Thyroid gland (tissue), 4 donors: ENCODE data around the gene INO80B. TPM values are rescaled to one million over a fixed set of nuclear protein-coding genes. Genes with fewer than 3 reads are reported as not detected.

Source experiments
- DNase-seq, 2 donors: peaks; one replicate each; pipeline ENCODE4 v3.0.0-alpha.2; 2019
- H3K27ac ChIP-seq, 3 donors: fragments of 200-600 bp; sonication (generic); 1 replicate in 2 of 3; 2 replicates in 1 of 3; pipeline ENCODE4 v1.5.1; 2016 to 2019; ENCODE audit warnings: mild to moderate bottlenecking in 1 of 3, moderate library complexity in 1 of 3
- H3K27me3 ChIP-seq: fragments of 200-600 bp; sonication (generic); one replicate; pipeline ENCODE4 v1.5.1; 2019
- H3K36me3 ChIP-seq, 2 donors: fragments of 200-600 bp; sonication (generic); one replicate each; pipeline ENCODE4 v1.5.1; 2016 to 2019
- H3K4me1 ChIP-seq, 2 donors: fragments of 200-600 bp; sonication (generic); one replicate each; pipeline ENCODE4 v1.5.1; 2017 to 2019
- H3K4me3 ChIP-seq, 3 donors: fragments of 200-600 bp; sonication (generic); replicated peaks in 1 of 3; 1 replicate in 2 of 3; 2 replicates in 1 of 3; pipeline ENCODE4 v1.5.1; 2016; ENCODE audit warnings: mild to moderate bottlenecking in 1 of 3
- H3K9me3 ChIP-seq: fragments of 200-600 bp; sonication (generic); one replicate; pipeline ENCODE4 v1.5.1; 2017
- POLR2A ChIP-seq, 2 donors: fragments of 450-650 bp; IDR thresholded peaks; one replicate each; pipeline ENCODE4 v1.6.1; 2017; ENCODE audit warnings: antibody characterized with exemption in 2 of 2, mild to moderate bottlenecking in 2 of 2, moderate library complexity in 1 of 2
- WGBS, 2 donors: methylation state at CpG; one replicate each; pipeline ENCODE4 v1.1.5; 2017; 5-methylcytosine and 5-hydroxymethylcytosine counted together
- intact Hi-C: fragments of 100-400 bp; cut with DNase I; formaldehyde crosslinking; loops from one replicate; pipeline ENCODE4 v1.15.1; 2023
- total RNA-seq, 4 donors: library from RNA; depleted of rRNA; stranded (reverse); fragments of >200 nt; gene quantifications; one replicate each; pipeline ENCODE4 v1.2.3, GENCODE V29; 2016
- TF ChIP-seq, protein P1 (sequence below), 6 experiments: fragments of 200-600 bp in 3 of 6; fragments of 450-650 bp in 3 of 6; sonication (generic) in 3 of 6; IDR thresholded peaks; one replicate each; pipeline ENCODE4 v1.5.1; 2016 to 2019; ENCODE audit warnings: antibody characterized with exemption in 6 of 6, mild to moderate bottlenecking in 2 of 6, inconsistent platforms in 1 of 6, moderate library complexity in 1 of 6

Gene INO80B
- total RNA-seq, 4 donors from 2014 or later = 19.9 to 74.4 (median 46.1) TPM

DNA sequence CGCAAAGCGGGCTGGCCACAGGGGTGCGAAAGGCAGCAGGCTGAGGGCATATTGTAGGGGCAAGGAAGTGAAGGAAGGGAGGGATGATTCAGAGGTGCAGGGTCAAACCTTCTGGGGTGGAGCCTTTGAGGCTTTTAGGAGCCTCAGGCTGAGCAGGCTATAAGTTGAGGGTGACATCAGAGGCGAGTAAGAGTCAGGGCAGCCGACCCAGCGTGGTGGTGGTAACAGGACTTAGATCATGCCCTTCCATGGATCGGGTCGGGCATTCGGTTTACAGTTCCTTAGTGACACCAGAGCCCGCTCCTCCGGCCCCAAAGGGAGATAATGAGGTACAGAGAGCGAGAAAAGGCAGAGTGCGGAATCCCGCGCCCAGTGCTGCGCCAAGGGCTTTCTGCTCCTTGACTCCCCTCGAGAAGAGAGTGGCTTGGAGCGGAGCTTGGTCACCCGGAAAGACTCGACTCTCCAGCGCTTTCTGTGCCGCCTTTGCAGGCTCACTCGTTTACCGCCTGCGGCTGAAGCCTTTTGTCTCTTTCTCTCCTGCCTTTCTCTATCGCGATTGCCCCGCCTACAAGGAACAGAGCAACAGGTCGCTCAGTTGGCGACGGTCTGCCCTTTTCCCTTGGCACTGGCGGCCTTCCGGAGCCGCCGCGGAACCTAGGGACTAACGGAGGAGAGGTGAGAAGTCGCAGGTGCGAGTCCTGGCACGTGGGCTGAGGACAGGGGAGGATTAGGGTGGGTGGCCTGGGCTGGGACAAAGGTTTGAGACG is 43.8 kb downstream of the INO80B start:
- Histone ChIP-seq H3K4me3 (peak overlapping the region in 1 of 3 donors; percentile 19), H3K27me3 (peaks cover 7% of the 10 kb centered on the region)

DNA sequence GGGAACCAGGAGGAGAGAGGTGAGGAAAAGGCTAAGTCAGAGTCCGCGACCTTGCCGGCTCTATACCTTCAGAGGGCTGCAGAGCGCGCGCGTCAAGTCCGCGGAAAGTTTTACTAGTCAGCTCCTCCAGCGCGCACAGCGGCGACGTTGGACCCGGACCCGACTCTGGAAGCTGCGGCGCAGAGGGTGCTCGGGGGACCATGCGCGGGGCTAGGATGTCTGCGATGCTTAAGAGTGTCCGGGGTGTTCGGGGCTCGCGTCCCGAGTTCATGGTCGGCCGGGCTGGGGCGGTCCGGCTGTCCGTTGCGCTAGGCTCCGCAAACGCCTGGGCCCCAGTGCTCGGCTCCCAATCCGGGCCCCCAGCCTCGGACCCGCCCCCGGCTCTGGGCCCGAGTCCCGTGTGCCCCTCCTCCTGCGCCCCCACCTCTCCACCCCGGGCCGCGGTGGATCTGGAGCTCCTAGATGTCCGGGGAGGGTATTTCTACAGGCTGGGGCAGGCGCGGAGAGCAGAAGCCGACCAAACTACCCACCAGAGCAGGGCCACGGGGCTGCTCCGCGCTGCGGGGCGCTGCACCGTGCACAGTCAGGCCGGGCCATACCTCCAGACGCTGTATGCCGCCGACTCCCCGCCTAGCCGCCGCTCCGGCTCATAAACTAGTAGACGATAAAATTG is 44.5 kb downstream of the INO80B start, which contains the start of gene LBX2:
LBX2 (minus strand) TSS at position 337 of the 673 bp plus-strand sequence; CDS start at position 271, 66 bp downstream.
- TF ChIP-seq, protein P1, sequence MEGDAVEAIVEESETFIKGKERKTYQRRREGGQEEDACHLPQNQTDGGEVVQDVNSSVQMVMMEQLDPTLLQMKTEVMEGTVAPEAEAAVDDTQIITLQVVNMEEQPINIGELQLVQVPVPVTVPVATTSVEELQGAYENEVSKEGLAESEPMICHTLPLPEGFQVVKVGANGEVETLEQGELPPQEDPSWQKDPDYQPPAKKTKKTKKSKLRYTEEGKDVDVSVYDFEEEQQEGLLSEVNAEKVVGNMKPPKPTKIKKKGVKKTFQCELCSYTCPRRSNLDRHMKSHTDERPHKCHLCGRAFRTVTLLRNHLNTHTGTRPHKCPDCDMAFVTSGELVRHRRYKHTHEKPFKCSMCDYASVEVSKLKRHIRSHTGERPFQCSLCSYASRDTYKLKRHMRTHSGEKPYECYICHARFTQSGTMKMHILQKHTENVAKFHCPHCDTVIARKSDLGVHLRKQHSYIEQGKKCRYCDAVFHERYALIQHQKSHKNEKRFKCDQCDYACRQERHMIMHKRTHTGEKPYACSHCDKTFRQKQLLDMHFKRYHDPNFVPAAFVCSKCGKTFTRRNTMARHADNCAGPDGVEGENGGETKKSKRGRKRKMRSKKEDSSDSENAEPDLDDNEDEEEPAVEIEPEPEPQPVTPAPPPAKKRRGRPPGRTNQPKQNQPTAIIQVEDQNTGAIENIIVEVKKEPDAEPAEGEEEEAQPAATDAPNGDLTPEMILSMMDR (IDR thresholded peaks at IDR 0.05) = no peak
- TF ChIP-seq POLR2A (IDR thresholded peaks at IDR 0.05) = no peak
- H3K27me3 ChIP-seq = peaks cover 7% of the 10 kb centered on the region
- H3K36me3 ChIP-seq = no peaks in the 10 kb centered on the region
- intact Hi-C loops = no loop called here
- H3K4me3 ChIP-seq = peak within 1 kb of the TSS in 1 of 3 donors; percentile 19
- H3K4me1 ChIP-seq = peaks cover 29 to 36% of the 10 kb centered on the region in 2 donors
- no peak within 1 kb of the TSS for H3K27ac ChIP-seq
- DNase-seq = no peak
- WGBS, 2 donors = 9 to 13% methylated on average over 25 to 35 of the region's 65 CpGs
- H3K9me3 ChIP-seq = no peaks in the 10 kb centered on the region

More for the DNA sequence above, 43.8 kb downstream of the INO80B start:
- peaks cover 0 to under 1% of the 10 kb centered on the region in 2 donors for H3K36me3 ChIP-seq
- peak; percentile 66 to 67 for DNase-seq
- H3K27ac ChIP-seq = no peak overlapping the region
- TF ChIP-seq POLR2A (IDR thresholded peaks at IDR 0.05) = no peak
- TF ChIP-seq, protein P1 (IDR thresholded peaks at IDR 0.05) = no peak
- H3K4me1 ChIP-seq = peaks cover 29 to 33% of the 10 kb centered on the region in 2 donors
- intact Hi-C loops = no loop called here
- H3K9me3 ChIP-seq = no peaks in the 10 kb centered on the region
- 4% methylated on average over 36 of the region's 41 CpGs for WGBS, 2 donors

DNA sequence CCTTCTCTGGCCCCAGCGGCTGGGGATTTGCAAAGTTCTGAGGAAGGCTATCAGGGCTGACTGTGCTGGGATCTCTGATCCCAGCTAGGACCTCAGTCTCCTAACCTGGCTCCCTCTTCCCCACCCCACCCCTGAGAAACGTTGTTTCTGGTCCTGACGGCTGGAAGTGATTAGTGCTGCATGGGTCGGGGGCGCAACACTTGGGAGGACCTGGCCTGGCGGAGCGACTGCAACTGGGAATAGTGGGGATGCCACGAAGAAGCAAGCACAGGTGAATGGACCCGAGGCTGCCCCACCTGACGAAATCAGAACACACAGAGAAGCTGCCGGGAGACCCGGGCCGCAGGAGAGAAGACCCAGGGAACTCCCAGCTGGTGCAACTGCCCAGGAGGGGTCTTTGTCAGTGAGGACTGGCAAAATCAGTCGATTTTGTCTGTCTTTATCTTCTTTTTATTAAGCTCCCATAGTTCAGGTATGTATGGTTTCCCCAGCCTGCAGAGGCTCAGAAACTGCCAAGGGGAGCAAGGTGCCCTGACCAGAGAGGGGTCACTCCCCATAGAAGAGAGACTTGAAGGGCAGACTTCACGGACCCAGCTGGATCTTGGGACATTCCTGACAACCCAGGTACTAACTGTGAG is 45.2 kb downstream of the INO80B start:
- Histone ChIP-seq H3K4me3 (no peak overlapping the region), H3K4me1 (peaks cover 29 to 36% of the 10 kb centered on the region in 2 donors), H3K27me3 (peaks cover 7% of the 10 kb centered on the region), H3K9me3 (no peaks in the 10 kb centered on the region), H3K36me3 (peaks cover 2% of the 10 kb centered on the region in 2 donors), H3K27ac (no peak overlapping the region)
- TF ChIP-seq, protein P1 (IDR thresholded peaks at IDR 0.05) = no peak
- no peak for TF ChIP-seq POLR2A (IDR thresholded peaks at IDR 0.05)
- DNase-seq = no peak
- intact Hi-C loops = no loop called here
- WGBS, 2 donors = 70 to 77% methylated on average over 15 of the region's 15 CpGs

DNA sequence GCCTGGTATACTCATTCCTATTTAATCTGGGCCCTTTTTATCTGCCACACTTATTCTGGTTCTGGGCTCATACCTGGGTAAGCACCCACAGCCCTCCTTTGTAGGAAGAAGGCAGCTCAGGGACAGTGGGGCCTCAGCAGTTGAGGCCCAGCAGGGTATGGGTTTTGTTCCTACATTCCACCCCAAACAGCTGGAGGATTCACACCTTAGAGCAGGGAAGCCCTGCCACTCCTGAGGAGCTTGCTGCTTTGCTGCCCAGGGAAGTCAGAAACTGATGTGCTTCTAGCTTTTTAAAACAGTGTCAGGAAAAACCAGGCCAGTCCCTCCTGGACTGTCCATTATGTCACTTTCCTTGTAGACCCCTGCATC is 45.7 kb downstream of the INO80B start:
- no peak for DNase-seq
- peaks cover 7% of the 10 kb centered on the region in 2 donors for H3K36me3 ChIP-seq
- H3K9me3 ChIP-seq = no peaks in the 10 kb centered on the region
- H3K4me1 ChIP-seq = peaks cover 31 to 39% of the 10 kb centered on the region in 2 donors
- intact Hi-C loops = no loop called here
- no peak for TF ChIP-seq POLR2A (IDR thresholded peaks at IDR 0.05)
- TF ChIP-seq, protein P1 (IDR thresholded peaks at IDR 0.05) = no peak
- peaks cover 7% of the 10 kb centered on the region for H3K27me3 ChIP-seq
- no peak overlapping the region for H3K4me3 ChIP-seq
- no peak overlapping the region for H3K27ac ChIP-seq
